ENCODE measurements around the gene IPO4. TPM values are rescaled to one million over a fixed set of nuclear protein-coding genes. Genes with fewer than 3 reads are reported as not detected.

IPO4 gene
- total and polyA plus RNA-seq, 2 of the 13 experiments (the other 11 are each of a cell fraction or from before 2014, with no cell fraction given) = 39.0 to 179 TPM

DNA sequence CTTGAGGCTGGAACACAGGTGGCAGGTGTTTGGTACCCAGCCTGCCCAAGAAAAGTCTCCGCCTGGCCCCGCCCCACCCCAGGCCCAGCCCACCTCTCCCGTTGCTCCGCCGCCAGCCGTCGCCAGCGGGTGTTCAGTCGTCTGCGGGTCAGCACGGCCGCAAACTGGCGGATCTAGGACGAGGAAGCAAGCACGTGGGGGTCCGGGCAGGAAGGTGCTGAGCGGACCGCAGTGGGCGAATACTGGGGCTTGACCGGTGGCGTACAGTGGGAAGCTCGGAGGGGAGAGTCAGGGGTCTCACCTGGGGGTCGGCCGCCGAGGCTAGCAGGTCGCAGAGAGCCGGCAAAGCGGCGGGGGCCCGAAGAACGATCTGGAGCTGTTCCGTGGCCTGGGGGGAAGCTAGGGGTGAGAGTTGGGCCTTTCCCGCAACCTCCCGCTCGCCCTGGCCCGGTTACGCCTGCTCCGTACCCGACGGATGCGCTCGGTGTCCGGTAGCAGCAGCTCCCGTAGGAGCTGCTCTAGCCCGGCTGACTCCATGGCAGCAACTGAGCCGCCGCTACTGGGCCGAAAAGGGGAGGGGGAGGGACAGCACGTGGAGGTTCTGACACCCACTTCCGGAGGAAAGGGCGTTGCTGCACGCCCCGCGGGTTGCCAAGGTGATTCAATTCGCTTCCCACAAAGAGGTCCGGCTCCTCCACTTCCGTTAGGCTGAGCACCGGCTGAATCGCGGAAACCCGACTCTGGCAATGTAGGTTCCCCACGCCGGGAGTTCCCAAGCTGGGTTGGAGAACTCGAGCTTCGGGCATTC, at the start of gene IPO4 (continued):
- TF ChIP-seq, protein P1, sequence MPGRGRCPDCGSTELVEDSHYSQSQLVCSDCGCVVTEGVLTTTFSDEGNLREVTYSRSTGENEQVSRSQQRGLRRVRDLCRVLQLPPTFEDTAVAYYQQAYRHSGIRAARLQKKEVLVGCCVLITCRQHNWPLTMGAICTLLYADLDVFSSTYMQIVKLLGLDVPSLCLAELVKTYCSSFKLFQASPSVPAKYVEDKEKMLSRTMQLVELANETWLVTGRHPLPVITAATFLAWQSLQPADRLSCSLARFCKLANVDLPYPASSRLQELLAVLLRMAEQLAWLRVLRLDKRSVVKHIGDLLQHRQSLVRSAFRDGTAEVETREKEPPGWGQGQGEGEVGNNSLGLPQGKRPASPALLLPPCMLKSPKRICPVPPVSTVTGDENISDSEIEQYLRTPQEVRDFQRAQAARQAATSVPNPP (CRISPR knock-in tag; IDR thresholded peaks at IDR 0.05) = peak; percentile 98
- TF ChIP-seq FOXO1 (CRISPR knock-in tag; IDR thresholded peaks at IDR 0.05) = peak; percentile 95
- TF ChIP-seq, protein P2, sequence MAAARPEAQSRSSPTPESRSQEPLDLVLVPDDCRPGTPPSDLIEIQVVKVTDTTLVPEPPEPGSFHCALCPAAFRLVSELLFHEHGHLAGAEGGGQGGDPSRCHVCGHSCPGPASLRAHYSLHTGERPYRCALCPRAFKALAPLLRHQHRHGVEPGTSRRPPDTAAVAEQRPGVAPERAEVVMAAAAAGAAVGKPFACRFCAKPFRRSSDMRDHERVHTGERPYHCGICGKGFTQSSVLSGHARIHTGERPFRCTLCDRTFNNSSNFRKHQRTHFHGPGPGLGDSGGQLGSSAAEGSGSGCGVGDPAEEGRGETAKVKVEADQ (CRISPR knock-in tag; IDR thresholded peaks at IDR 0.05; ENCODE audit: borderline replicate concordance) = peak; percentile 93
- TF ChIP-seq ZNF644 (CRISPR knock-in tag; IDR thresholded peaks at IDR 0.05; ENCODE audit: low read depth) = no peak; the same call in 1 of the 2 replicates
- peak; percentile 95 for TF ChIP-seq ZFP41 (CRISPR knock-in tag; IDR thresholded peaks at IDR 0.05; ENCODE audit: borderline replicate concordance)
- TF ChIP-seq ZNF879 (CRISPR knock-in tag; IDR thresholded peaks at IDR 0.05) = peak; percentile 65

DNA sequence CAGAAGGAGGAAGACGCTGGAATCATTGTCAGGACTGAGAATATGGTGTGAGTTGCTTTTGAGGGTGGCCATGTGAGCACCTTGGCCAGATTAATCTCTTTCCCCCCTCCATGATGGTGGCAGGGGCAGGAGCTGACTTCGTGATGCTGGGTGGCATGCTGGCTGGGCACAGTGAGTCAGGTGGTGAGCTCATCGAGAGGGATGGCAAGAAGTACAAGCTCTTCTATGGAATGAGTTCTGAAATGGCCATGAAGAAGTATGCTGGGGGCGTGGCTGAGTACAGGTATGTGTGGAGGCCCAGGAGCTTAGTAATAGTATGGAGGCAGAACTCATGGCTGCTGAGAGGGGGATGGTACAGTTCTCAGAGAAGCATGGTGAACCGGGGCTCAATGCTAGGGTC, 49.5 kb upstream of the IPO4 start:
- BruUV-seq (replicated peaks) = no TSS peak
- H3K9ac ChIP-seq (ENCODE audit: insufficient read depth, low read depth, low read length) = no peak overlapping the region
- peaks cover 34% of the 10 kb centered on the region for H3K79me2 ChIP-seq (ENCODE audit: insufficient read depth, low read length)
- H3K9me3 ChIP-seq (ENCODE audit: low read length) = no peaks in the 10 kb centered on the region
- ChIA-PET POLR2A (interaction anchor here (0.5 to 18.0 kb wide), 12 partner anchors 9 to 124 kb away, joined by 3 to 850 read pairs (median 6); partner anchors contain the start of genes CHMP4A, CIDEB, DCAF11 and DHRS1), CTCF (ENCODE audit: low intra/inter-chr PET ratio, low total read pairs) (no interaction called here)
- H3K4me2 ChIP-seq (ENCODE audit: low read depth, low read length) = no peak overlapping the region
- 97% methylated on average over 5 of the region's 5 CpGs for WGBS (ENCODE audit: low lambda C conversion rate)
- FAIRE-seq (no peak), ATAC-seq (no peak), DNase-seq (ENCODE audit: low spot score) (no peak)
- H4K20me1 ChIP-seq (ENCODE audit: insufficient read depth, low read length) = 0 out of 2 replicates have a peak, but pooled peaks cover 3% of the 10 kb centered on the region
- H3K4me1 ChIP-seq (ENCODE audit: insufficient read depth, low read length) = peaks cover 52% of the 10 kb centered on the region
- no peak overlapping the region for H3K4me3 ChIP-seq (replicated peaks in 1 of 3; ENCODE audit: insufficient read depth in 1 of 3, low read depth in 2 of 3, low read length in 3 of 3)
- no peaks in the 10 kb centered on the region; a peak in 1 of 5 replicates for H3K27me3 ChIP-seq (ENCODE audit: control insufficient read depth in 1 of 2, insufficient read depth in 2 of 2, low read length in 2 of 2)
- H2AFZ ChIP-seq (ENCODE audit: low read length) = no peak overlapping the region
- intact Hi-C loops (cut with micrococcal nuclease; ENCODE audit: unreplicated experiment) = loop anchor here (10.0 kb wide), 1 partner anchor 1187 kb away; no protein-coding TSS in a partner anchor
- in situ Hi-C loops (cut with HindIII; ENCODE audit: extremely low pct_ligation_motif_present, low pct_unique_long_range_greater_than_20kb) = no loop called here
- peaks cover 44 to 70% of the 10 kb centered on the region in 2 experiments for H3K36me3 ChIP-seq (replicated peaks in 1 of 2; ENCODE audit: control insufficient read depth in 1 of 2, insufficient read depth in 2 of 2, low read length in 2 of 2)
- H3K27ac ChIP-seq (ENCODE audit: extremely low read length, insufficient read depth, low read length) = no peak overlapping the region
- peak; percentile 45; the same call in 1 of the 2 replicates for TF ChIP-seq POLR2AphosphoS5 (IDR thresholded peaks at IDR 0.05; ENCODE audit: low read depth, low read length)
- TF ChIP-seq RBM22 (optimal IDR thresholded peaks at IDR 0.05; ENCODE audit: low read length) = peak; percentile 13
- no peak for TF ChIP-seq NFATC3 (CRISPR knock-in tag; IDR thresholded peaks at IDR 0.05)
- TF ChIP-seq CC2D1A (CRISPR knock-in tag; IDR thresholded peaks at IDR 0.05) = no peak
- no peak for TF ChIP-seq CHD2 (IDR thresholded peaks at IDR 0.05; ENCODE audit: low read depth, low read length)
- TF ChIP-seq TBP (CRISPR knock-in tag; IDR thresholded peaks at IDR 0.05) = no peak
- no peak for TF ChIP-seq ZNF766 (CRISPR knock-in tag; IDR thresholded peaks at IDR 0.05; ENCODE audit: borderline replicate concordance)
- 0 out of 2 replicates have a peak, but pooled peaks have one; percentile 23 for TF ChIP-seq ZNF75D (CRISPR knock-in tag; IDR thresholded peaks at IDR 0.05; ENCODE audit: borderline replicate concordance)
- TF ChIP-seq KDM4B (CRISPR knock-in tag; IDR thresholded peaks at IDR 0.05) = no peak
- TF ChIP-seq NR2F6 (IDR thresholded peaks at IDR 0.05) = no peak
- TF ChIP-seq NR2F6 (CRISPR knock-in tag; IDR thresholded peaks at IDR 0.05) = no peak
- no peak for TF ChIP-seq SIX4 (CRISPR knock-in tag; IDR thresholded peaks at IDR 0.05)
- TF ChIP-seq ATM (IDR thresholded peaks at IDR 0.05; ENCODE audit: borderline replicate concordance) = no peak
- TF ChIP-seq ZSCAN25 (CRISPR knock-in tag; IDR thresholded peaks at IDR 0.05) = no peak
- no peak for TF ChIP-seq IRF2 (CRISPR knock-in tag; IDR thresholded peaks at IDR 0.05)
- no peak for TF ChIP-seq NFE2L2 (IDR thresholded peaks at IDR 0.05; ENCODE audit: low read length)
- TF ChIP-seq NFIB (CRISPR knock-in tag; IDR thresholded peaks at IDR 0.05; ENCODE audit: borderline replicate concordance) = no peak

Data from HepG2 (cell line).